HepG2 (cell line): ENCODE results near the gene TUNAR. TPM values are rescaled to one million over a fixed set of nuclear protein-coding genes. Genes with fewer than 3 reads are reported as not detected.

Experiments used
- ATAC-seq: fragments of 200-7000 bp; cut with Tn5 transposase; 3 replicates; pipeline ENCODE4 v1.9.1; 2020; ENCODE audit warnings: mild to moderate bottlenecking, moderate library complexity
- BruUV-seq: library from RNA; stranded (reverse); fragments of 400-500 nt; replicated peaks from 2 replicates; lab custom pipeline; 2021; lab: Mats Ljungman, UMichigan
- CTCF ChIA-PET: fragments of 300-600 bp; formaldehyde crosslinking; extraction: SDS; loops from one replicate; lab custom pipeline; 2021; ENCODE audit warnings: low total read pairs, inconsistent platforms, low intra/inter-chr PET ratio; lab: Yijun Ruan, JAX
- POLR2A ChIA-PET: fragments of 350-600 bp; sonication (Branson Sonifier 250); formaldehyde crosslinking; loops from one replicate; lab custom pipeline; 2020; ENCODE audit warnings: antibody characterized with exemption, inconsistent platforms; lab: Yijun Ruan, JAX
- DNase-seq: peaks from one replicate; pipeline ENCODE4 v3.0.0-alpha.2; 2015; ENCODE audit warnings: low spot score
- FAIRE-seq: peaks from 3 replicates; lab custom pipeline; 2011; peaks lifted over from hg19 to GRCh38; lab: Jason Lieb, UNC
- H2AFZ ChIP-seq: one replicate; pipeline ENCODE4 v1.6.1; 2011; ENCODE audit warnings: low read length, inconsistent platforms
- H3K27ac ChIP-seq: fragments of 300-600 bp; 3 replicates; pipeline ENCODE4 v1.8.0; 2011; ENCODE audit warnings: mixed run types, mild to moderate bottlenecking, mixed read lengths, low read length, inconsistent platforms; ENCODE audit not compliant: insufficient read depth; ENCODE audit errors: extremely low read length
- H3K27me3 ChIP-seq, 2 experiments: fragments of 200-600 bp in 1 of 2; 2 replicates in 1 of 2; 3 replicates in 1 of 2; pipeline versions ENCODE4 v1.6.0 to v1.8.0; 2011; ENCODE audit warnings: low read length in 2 of 2, mild to moderate bottlenecking in 2 of 2, moderate library complexity in 2 of 2, inconsistent platforms in 1 of 2; ENCODE audit not compliant: insufficient read depth in 2 of 2, control insufficient read depth in 1 of 2
- H3K36me3 ChIP-seq, 2 experiments: fragments of 200-600 bp in 1 of 2; replicated peaks in 1 of 2; 2 replicates in 1 of 2; 3 replicates in 1 of 2; pipeline versions ENCODE4 v1.5.1 to v1.8.0; 2011; ENCODE audit warnings: low read length in 2 of 2, inconsistent platforms in 1 of 2; ENCODE audit not compliant: insufficient read depth in 2 of 2, control insufficient read depth in 1 of 2
- H3K4me1 ChIP-seq: 2 replicates; pipeline ENCODE4 v1.5.1; 2012; ENCODE audit warnings: low read length, inconsistent platforms; ENCODE audit not compliant: insufficient read depth
- H3K4me2 ChIP-seq: 2 replicates; pipeline ENCODE4 v1.6.0; 2011; ENCODE audit warnings: low read depth, low read length, inconsistent platforms
- H3K4me3 ChIP-seq, 3 experiments: fragments of 200-600 bp in 1 of 3; sonication (generic), shearing (Covaris generic) in 1 of 3; replicated peaks in 1 of 3; 2 replicates each; pipeline ENCODE4 v1.5.1; 2011 to 2016; ENCODE audit warnings: low read length in 3 of 3, inconsistent platforms in 2 of 3, low read depth in 2 of 3, mild to moderate bottlenecking in 2 of 3, control low read depth in 1 of 3, mixed read lengths in 1 of 3; ENCODE audit not compliant: insufficient read depth in 1 of 3
- H3K79me2 ChIP-seq: one replicate; pipeline ENCODE4 v1.6.1; 2011; ENCODE audit warnings: low read length, inconsistent platforms; ENCODE audit not compliant: insufficient read depth
- H3K9ac ChIP-seq: 2 replicates; pipeline ENCODE4 v1.6.0; 2011; ENCODE audit warnings: mild to moderate bottlenecking, low read depth, low read length, inconsistent platforms; ENCODE audit not compliant: insufficient read depth
- H3K9me3 ChIP-seq: 2 replicates; pipeline ENCODE4 v1.5.1; 2012; ENCODE audit warnings: mild to moderate bottlenecking, low read length
- H4K20me1 ChIP-seq: 2 replicates; pipeline ENCODE4 v1.6.0; 2011; ENCODE audit warnings: inconsistent platforms, mild to moderate bottlenecking, low read length, moderate library complexity; ENCODE audit not compliant: insufficient read depth
- ARID4A ChIP-seq: sonication (generic); formaldehyde crosslinking; IDR thresholded peaks from 2 replicates; pipeline ENCODE4 v1.5.0; 2020; ENCODE audit warnings: mild to moderate bottlenecking, missing genetic modification reagents, borderline replicate concordance
- CHD2 ChIP-seq: IDR thresholded peaks from 2 replicates; pipeline ENCODE4 v1.6.1; 2011; ENCODE audit warnings: low read depth, low read length, improper control_type of control experiment
- FOSL2 ChIP-seq: sonication (generic); formaldehyde crosslinking; IDR thresholded peaks from 2 replicates; pipeline ENCODE4 v1.4.0; 2020; ENCODE audit warnings: missing genetic modification reagents
- GPBP1L1 ChIP-seq: sonication (generic); formaldehyde crosslinking; IDR thresholded peaks from 2 replicates; pipeline ENCODE4 v1.5.0; 2020; ENCODE audit warnings: mild to moderate bottlenecking, missing genetic modification reagents
- KDM2A ChIP-seq: sonication (generic); formaldehyde crosslinking; IDR thresholded peaks from 2 replicates; pipeline ENCODE4 v1.4.0; 2020; ENCODE audit warnings: low read depth, missing genetic modification reagents, borderline replicate concordance
- ZBTB3 ChIP-seq: sonication (generic); formaldehyde crosslinking; IDR thresholded peaks from 2 replicates; pipeline ENCODE4 v1.4.0; 2020; ENCODE audit warnings: low read depth, mild to moderate bottlenecking, moderate library complexity, missing genetic modification reagents, borderline replicate concordance
- WGBS: methylation state at CpG from one replicate; pipeline ENCODE4 v1.1.6; 2017; ENCODE audit warnings: low lambda C conversion rate; 5-methylcytosine and 5-hydroxymethylcytosine counted together
- in situ Hi-C: cut with HindIII; loops from 2 replicates; pipeline ENCODE4 v1.10.0; 2017; ENCODE audit warnings: low pct_unique_long_range_greater_than_20kb; ENCODE audit not compliant: extremely low pct_ligation_motif_present
- intact Hi-C: fragments of 100-400 bp; cut with micrococcal nuclease; formaldehyde crosslinking; loops from one replicate; pipeline ENCODE4 v1.10.0; 2022; ENCODE audit not compliant: unreplicated experiment
- polyA plus RNA-seq, 8 experiments: library from polyadenylated mRNA; depleted of rRNA in 3 of 8; stranded (reverse) in 7 of 8; unstranded in 1 of 8; fragments of >200 nt; fragmentation: Illumina TruSeq in 4 of 8; extraction: Trizol in 4 of 8; gene quantifications; 2 replicates each; pipeline versions ENCODE4 v1.2.1 to v1.2.3, GENCODE V29; 2011 to 2016; ENCODE audit warnings: low read depth in 4 of 8, missing spikeins in 1 of 8, mixed read lengths in 1 of 8; ENCODE audit not compliant: insufficient read depth in 1 of 8
- total RNA-seq, 5 experiments: library from RNA; depleted of rRNA; stranded (reverse); fragments of >200 nt; fragmentation: Illumina TruSeq; extraction: Trizol; gene quantifications; 2 replicates each; pipeline ENCODE4 v1.2.3, GENCODE V29; 2016; ENCODE audit warnings: low read depth in 1 of 5

Gene TUNAR
- total and polyA plus RNA-seq, 2 of the 13 experiments (the other 11 are each of a cell fraction or from before 2014, with no cell fraction given): not detected

- BruUV-seq: no TSS peak
- Histone ChIP-seq H3K9me3 (no peaks in the 10 kb centered on the region), H3K27ac (no peak overlapping the region), H3K4me2 (no peak overlapping the region), H4K20me1 (no peaks in the 10 kb centered on the region), H3K27me3 (peaks cover under 1 to 16% of the 10 kb centered on the region in 2 experiments; a peak in 2 of 5 replicates), H3K9ac (no peak overlapping the region), H3K4me3 (no peak overlapping the region), H3K4me1 (no peaks in the 10 kb centered on the region), H2AFZ (no peak overlapping the region), H3K36me3 (no peaks in the 10 kb centered on the region), H3K79me2 (no peaks in the 10 kb centered on the region)
- no peak for FAIRE-seq
- ChIA-PET CTCF (no interaction called here), POLR2A (no interaction called here)
- TF ChIP-seq GPBP1L1 (CRISPR knock-in tag) (no peak), FOSL2 (CRISPR knock-in tag) (no peak), CHD2 (no peak), KDM2A (no peak), ARID4A (CRISPR knock-in tag) (no peak), ZBTB3 (CRISPR knock-in tag) (no peak)
- DNase-seq: no peak
- no peak for ATAC-seq
- intact Hi-C loops: no loop called here
- in situ Hi-C loops: no loop called here
- 0% methylated on average over 6 of the region's 7 CpGs for WGBS
Measured at GRCh38 chr14:95870772-95871171, 5.9 kb upstream of the TUNAR start.
